HL-60 (cell line): Measurements from ENCODE around the gene TOMM34.

Experiments
- CTCF ChIP-seq: IDR thresholded peaks from one replicate; pipeline ENCODE4 v1.5.1; 2011; ENCODE audit warnings: low read length, control low read depth, inconsistent platforms; ENCODE audit not compliant: insufficient read depth
- GABPA ChIP-seq: IDR thresholded peaks from 2 replicates; pipeline ENCODE4 v1.6.1; 2012; ENCODE audit warnings: low read depth
- REST ChIP-seq: IDR thresholded peaks from 2 replicates; pipeline ENCODE4 v1.6.1; 2012; ENCODE audit warnings: low read depth; ENCODE audit not compliant: insufficient replicate concordance

GRCh38 chr20:44942264-44942973 lies 17.8 kb downstream of the TOMM34 start:
- no peak for TF ChIP-seq CTCF
- TF ChIP-seq REST: no peak
- TF ChIP-seq GABPA: no peak
